ENCODE measurements around the gene PRM1.

DNA sequence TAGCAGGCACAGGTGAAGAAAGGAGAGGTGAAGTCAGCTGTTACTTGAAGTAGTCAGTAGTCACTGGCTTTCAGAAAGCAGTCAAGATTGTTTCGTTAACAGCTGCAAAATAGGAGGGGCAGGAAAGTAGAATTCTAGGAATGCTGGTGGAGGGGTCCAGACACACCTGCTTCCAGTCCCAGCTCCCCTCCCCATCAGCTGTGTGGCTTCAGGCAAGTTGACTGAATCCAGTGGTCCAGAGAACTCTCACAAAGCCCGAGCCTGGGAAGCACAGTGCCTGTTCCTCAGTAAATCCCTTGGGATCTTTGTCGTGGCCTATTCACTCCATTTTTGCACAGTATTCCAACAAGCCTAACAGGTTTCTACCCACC, 20.5 kb downstream of the PRM1 start:
- TF ChIP-seq, protein P1, sequence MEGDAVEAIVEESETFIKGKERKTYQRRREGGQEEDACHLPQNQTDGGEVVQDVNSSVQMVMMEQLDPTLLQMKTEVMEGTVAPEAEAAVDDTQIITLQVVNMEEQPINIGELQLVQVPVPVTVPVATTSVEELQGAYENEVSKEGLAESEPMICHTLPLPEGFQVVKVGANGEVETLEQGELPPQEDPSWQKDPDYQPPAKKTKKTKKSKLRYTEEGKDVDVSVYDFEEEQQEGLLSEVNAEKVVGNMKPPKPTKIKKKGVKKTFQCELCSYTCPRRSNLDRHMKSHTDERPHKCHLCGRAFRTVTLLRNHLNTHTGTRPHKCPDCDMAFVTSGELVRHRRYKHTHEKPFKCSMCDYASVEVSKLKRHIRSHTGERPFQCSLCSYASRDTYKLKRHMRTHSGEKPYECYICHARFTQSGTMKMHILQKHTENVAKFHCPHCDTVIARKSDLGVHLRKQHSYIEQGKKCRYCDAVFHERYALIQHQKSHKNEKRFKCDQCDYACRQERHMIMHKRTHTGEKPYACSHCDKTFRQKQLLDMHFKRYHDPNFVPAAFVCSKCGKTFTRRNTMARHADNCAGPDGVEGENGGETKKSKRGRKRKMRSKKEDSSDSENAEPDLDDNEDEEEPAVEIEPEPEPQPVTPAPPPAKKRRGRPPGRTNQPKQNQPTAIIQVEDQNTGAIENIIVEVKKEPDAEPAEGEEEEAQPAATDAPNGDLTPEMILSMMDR (IDR thresholded peaks at IDR 0.05; ENCODE audit: low read depth, low read length): no peak
- TF ChIP-seq POLR2A (IDR thresholded peaks at IDR 0.05; ENCODE audit: extremely low read depth, insufficient read length): no peak
- no peak for TF ChIP-seq MYC (IDR thresholded peaks at IDR 0.05; ENCODE audit: low read depth, low read length)
